ENCODE measurements around the gene DYSF.

DYSF gene

DNA sequence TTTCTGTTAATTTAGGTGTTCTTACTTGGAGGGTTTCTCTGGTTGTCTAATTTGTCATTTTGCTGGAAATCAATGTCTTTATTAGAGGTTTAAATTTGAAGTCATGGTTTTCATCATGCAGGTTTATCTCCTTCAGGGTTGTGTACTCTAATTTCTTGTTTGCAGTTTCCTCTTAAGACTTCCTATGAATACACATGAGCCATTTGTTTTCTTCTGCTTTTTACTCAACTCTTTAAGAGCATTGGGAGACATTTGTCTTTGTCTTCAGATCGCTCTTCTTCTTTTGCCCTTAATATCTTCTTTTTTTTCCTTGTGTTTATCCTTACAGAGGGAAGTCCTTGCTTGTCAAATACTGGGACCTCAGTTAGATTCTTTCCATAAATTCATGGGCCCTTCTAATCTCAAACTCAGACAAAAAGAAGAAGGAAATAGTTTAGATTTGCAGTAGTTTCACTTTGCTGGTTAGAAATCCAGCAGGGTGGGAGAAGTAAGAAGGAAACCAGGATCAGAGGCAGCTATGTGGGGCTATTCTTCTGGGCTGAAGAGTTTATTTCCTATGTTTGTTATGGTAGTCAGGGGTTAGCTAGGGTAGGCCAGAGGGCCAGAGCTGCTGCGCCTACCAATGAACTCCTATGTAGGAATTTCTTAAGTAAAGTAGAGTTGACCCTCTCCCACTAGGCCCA lies 176.6 kb downstream of the DYSF start:
- TF ChIP-seq CTBP1 (IDR thresholded peaks at IDR 0.05; ENCODE audit: borderline replicate concordance) (no peak), L3MBTL2 (conservative IDR thresholded peaks at IDR 0.05) (no peak), TARDBP (IDR thresholded peaks at IDR 0.05) (no peak), FOXA1 (IDR thresholded peaks at IDR 0.05) (no peak), SP1 (IDR thresholded peaks at IDR 0.05) (no peak), FOXK2 (IDR thresholded peaks at IDR 0.05) (no peak), HDGF (IDR thresholded peaks at IDR 0.05; ENCODE audit: borderline replicate concordance) (no peak), NFRKB (IDR thresholded peaks at IDR 0.05) (no peak), FOXM1 (IDR thresholded peaks at IDR 0.05; ENCODE audit: borderline replicate concordance) (no peak), SUZ12 (IDR thresholded peaks at IDR 0.05) (no peak), ARNT (IDR thresholded peaks at IDR 0.05) (no peak), LEF1 (IDR thresholded peaks at IDR 0.05; ENCODE audit: borderline replicate concordance) (no peak), ELF4 (IDR thresholded peaks at IDR 0.05) (no peak), BHLHE40 (IDR thresholded peaks at IDR 0.05; ENCODE audit: borderline replicate concordance) (no peak)
- TF ChIP-seq, protein P1, sequence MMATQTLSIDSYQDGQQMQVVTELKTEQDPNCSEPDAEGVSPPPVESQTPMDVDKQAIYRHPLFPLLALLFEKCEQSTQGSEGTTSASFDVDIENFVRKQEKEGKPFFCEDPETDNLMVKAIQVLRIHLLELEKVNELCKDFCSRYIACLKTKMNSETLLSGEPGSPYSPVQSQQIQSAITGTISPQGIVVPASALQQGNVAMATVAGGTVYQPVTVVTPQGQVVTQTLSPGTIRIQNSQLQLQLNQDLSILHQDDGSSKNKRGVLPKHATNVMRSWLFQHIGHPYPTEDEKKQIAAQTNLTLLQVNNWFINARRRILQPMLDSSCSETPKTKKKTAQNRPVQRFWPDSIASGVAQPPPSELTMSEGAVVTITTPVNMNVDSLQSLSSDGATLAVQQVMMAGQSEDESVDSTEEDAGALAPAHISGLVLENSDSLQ (IDR thresholded peaks at IDR 0.05), result no peak
- ChIA-PET CTCF (no interaction called here), POLR2A (no interaction called here)
- no peak for DNase-seq (ENCODE audit: extremely low spot score)

DNA sequence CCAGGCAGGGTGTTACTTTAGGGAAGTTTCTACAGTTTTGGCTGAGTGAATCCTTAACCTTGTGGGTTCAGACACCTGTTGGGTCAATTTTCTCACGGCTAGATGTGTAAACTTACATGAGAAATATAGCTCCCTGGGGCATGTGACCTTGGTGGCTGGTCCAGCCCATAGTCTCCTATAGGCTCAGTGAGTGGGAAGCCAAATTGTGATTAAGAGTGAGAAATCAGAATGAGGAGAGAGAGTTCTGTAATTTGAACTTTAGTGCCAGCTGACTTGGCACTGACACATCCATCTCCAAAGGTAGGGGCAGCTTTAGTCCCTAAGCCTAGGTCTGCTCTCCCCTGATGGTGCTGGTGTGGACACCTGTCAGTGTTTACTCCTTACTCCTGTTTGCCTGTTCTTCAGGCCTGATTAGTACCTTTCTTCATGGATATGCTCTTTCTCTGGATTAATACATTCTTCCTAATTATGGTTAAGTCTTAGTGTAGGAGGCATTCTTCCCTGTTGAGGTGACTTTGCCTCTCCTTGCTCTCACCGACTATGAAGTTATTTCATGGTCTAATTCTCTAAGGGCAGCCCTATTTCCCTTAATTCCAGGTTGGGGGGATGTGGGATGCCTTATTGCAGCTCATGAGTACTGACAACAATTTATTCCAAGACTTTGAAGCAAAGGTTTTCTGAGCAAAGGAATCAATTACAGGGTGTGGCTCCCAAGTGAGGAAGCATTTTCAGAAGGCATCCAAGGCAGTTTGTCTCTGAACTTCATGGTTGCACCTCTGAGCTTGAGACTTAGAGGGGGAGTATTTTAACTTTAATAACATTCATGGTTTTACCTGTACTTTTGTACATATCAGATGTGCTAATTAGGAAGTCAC lies 177.3 kb downstream of the DYSF start:
- POLR2A ChIA-PET, result no interaction called here
- CTCF ChIA-PET, result no interaction called here
- no peak for DNase-seq (ENCODE audit: extremely low spot score)

DNA sequence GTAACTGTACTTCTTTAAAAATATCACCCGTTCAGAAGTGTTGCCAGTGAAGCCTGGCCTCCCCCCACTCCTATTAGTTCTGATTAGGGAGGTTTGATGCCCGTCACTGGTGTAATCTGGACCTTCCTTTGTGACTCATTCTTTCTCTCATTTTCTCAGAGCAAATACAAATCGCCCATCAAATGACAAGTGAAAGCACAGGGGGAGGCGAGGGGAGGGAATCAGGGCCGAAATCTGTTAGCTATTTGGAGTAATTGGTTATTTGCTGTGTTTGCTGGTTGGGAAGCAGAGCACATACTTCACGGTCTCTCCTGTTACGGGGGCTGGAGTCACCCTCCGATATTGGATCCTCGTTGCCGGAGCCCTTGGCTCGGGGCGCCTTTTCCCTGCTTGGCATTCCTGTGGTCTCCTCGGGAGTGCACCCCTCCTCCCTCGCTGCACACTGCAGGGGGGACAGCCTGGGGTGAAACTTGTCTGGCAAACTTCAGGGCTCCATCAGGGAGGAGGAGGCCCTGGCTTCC lies 178.1 kb downstream of the DYSF start:
- DNase-seq (ENCODE audit: extremely low spot score), result no peak
- POLR2A ChIA-PET, result no interaction called here
- CTCF ChIA-PET, result no interaction called here
- TF ChIP-seq HDGF (IDR thresholded peaks at IDR 0.05; ENCODE audit: borderline replicate concordance) (no peak), FOXM1 (IDR thresholded peaks at IDR 0.05; ENCODE audit: borderline replicate concordance) (no peak), BHLHE40 (IDR thresholded peaks at IDR 0.05; ENCODE audit: borderline replicate concordance) (no peak), CTBP1 (IDR thresholded peaks at IDR 0.05; ENCODE audit: borderline replicate concordance) (no peak)

More for the DNA sequence above, 177.3 kb downstream of the DYSF start:
- TF ChIP-seq FOXK2 (IDR thresholded peaks at IDR 0.05) (no peak), ELF4 (IDR thresholded peaks at IDR 0.05) (no peak), ARNT (IDR thresholded peaks at IDR 0.05) (no peak), HDGF (IDR thresholded peaks at IDR 0.05; ENCODE audit: borderline replicate concordance) (no peak), SUZ12 (IDR thresholded peaks at IDR 0.05) (no peak), TARDBP (IDR thresholded peaks at IDR 0.05) (no peak), FOXM1 (IDR thresholded peaks at IDR 0.05; ENCODE audit: borderline replicate concordance) (no peak), LEF1 (IDR thresholded peaks at IDR 0.05; ENCODE audit: borderline replicate concordance) (no peak), SP1 (IDR thresholded peaks at IDR 0.05) (no peak), L3MBTL2 (conservative IDR thresholded peaks at IDR 0.05) (no peak), ZNF384 (IDR thresholded peaks at IDR 0.05) (no peak)
- TF ChIP-seq, protein P1 (IDR thresholded peaks at IDR 0.05), result no peak

DNA sequence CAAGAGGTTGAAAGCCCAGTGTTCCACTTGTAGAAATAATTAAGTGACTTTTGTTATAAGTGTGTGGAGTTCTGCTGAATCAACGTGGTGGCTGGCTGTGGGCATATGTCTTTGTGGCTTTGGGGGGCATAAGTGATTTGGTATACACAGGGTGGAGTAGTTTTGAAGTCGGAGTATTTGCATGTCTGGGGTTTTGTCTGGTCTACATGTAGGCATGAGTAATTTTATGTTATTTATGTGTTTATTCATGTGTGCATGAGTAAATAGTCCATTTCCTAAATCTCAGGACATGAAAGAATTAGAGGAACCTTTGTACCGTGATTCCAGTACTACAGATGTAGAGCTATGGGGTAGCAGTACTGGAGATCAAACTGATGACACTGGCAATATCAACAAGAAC lies 179.7 kb downstream of the DYSF start:
- ChIA-PET POLR2A (no interaction called here), CTCF (no interaction called here)
- TF ChIP-seq, protein P1 (IDR thresholded peaks at IDR 0.05), result no peak
- no peak for TF ChIP-seq L3MBTL2 (conservative IDR thresholded peaks at IDR 0.05)
- no peak for TF ChIP-seq TARDBP (IDR thresholded peaks at IDR 0.05)
- TF ChIP-seq ARNT (IDR thresholded peaks at IDR 0.05), result no peak
- TF ChIP-seq FOXM1 (IDR thresholded peaks at IDR 0.05; ENCODE audit: borderline replicate concordance), result no peak
- no peak for TF ChIP-seq CTBP1 (IDR thresholded peaks at IDR 0.05; ENCODE audit: borderline replicate concordance)
- TF ChIP-seq LEF1 (IDR thresholded peaks at IDR 0.05; ENCODE audit: borderline replicate concordance), result no peak
- no peak for TF ChIP-seq ZNF384 (IDR thresholded peaks at IDR 0.05)
- TF ChIP-seq NFRKB (IDR thresholded peaks at IDR 0.05), result no peak
- TF ChIP-seq FOXA1 (IDR thresholded peaks at IDR 0.05), result no peak
- no peak for TF ChIP-seq HDGF (IDR thresholded peaks at IDR 0.05; ENCODE audit: borderline replicate concordance)
- no peak for TF ChIP-seq ELF4 (IDR thresholded peaks at IDR 0.05)
- TF ChIP-seq SUZ12 (IDR thresholded peaks at IDR 0.05), result no peak
- TF ChIP-seq FOXK2 (IDR thresholded peaks at IDR 0.05), result no peak
- TF ChIP-seq SP1 (IDR thresholded peaks at IDR 0.05), result no peak
- TF ChIP-seq BHLHE40 (IDR thresholded peaks at IDR 0.05; ENCODE audit: borderline replicate concordance), result no peak
- DNase-seq (ENCODE audit: extremely low spot score), result no peak

DNA sequence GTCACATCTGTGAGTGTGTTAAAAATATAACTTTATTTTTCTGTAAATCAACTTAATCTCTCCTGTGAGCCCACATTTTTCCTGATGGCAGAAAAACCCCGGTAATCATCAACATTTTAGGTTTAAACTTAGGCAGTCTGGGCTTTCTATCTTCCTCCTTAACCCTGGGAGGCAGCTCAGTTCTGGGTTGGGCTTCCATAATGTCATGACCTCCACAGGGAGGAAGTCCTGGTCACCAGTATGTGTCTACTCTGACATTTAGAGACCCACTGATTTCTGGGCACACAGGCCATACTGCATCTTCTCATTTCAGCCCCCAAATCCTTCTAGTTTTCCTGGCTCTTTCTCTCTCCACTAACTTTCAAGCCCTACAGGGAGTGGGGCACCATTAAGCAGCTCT lies 181.2 kb downstream of the DYSF start:
- CTCF ChIA-PET, result no interaction called here
- TF ChIP-seq ARNT (IDR thresholded peaks at IDR 0.05) (no peak), HDGF (IDR thresholded peaks at IDR 0.05; ENCODE audit: borderline replicate concordance) (no peak)

DNA sequence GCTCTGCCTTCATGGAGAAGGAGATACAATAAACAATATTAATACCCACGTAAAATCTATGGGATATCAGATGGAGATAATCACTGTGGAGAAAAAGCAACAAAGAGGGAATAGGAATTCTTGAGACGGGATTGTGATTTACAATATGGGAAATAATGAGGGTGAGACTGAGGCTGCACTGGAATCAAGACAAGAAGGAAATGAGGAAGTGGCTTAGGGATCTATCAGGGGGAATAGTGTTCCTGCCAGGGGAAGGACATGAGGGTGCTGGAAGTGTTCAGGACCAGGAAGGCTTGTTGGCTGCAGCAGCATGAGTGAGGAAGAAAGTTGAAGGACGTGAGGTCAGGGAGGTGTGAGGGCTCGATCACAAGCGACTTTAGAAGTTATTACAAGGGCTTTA lies 182.4 kb downstream of the DYSF start:
- ChIA-PET POLR2A (no interaction called here), CTCF (no interaction called here)
- TF ChIP-seq TARDBP (IDR thresholded peaks at IDR 0.05) (no peak), SUZ12 (IDR thresholded peaks at IDR 0.05) (no peak), ZNF384 (IDR thresholded peaks at IDR 0.05) (no peak)
- no peak for DNase-seq (ENCODE audit: extremely low spot score)

More for the DNA sequence above, 181.2 kb downstream of the DYSF start:
- POLR2A ChIA-PET, result no interaction called here
- no peak for DNase-seq (ENCODE audit: extremely low spot score)
